HFFc6 (cell line): Measurements from ENCODE around the gene ERFE. TPM values are rescaled to one million over a fixed set of nuclear protein-coding genes. Genes with fewer than 3 reads are reported as not detected.

Experiments used
- DNase-seq: peaks from one replicate; pipeline ENCODE4 v3.0.0-alpha.2; 2018
- H3K27ac Mint-ChIP-seq: 2 replicates; pipeline ENCODE4 v1.8.0; 2020; ENCODE audit warnings: mild to moderate bottlenecking, mixed read lengths
- H3K27me3 Mint-ChIP-seq: 2 replicates; pipeline ENCODE4 v1.8.0; 2021; ENCODE audit warnings: mild to moderate bottlenecking, moderate library complexity, mixed read lengths; ENCODE audit not compliant: insufficient read depth
- H3K36me3 Mint-ChIP-seq: 2 replicates; pipeline ENCODE4 v1.8.0; 2021; ENCODE audit warnings: low read depth, mixed read lengths
- H3K4me1 Mint-ChIP-seq: 2 replicates; pipeline ENCODE4 v1.8.0; 2020; ENCODE audit warnings: low read depth, mixed read lengths
- H3K4me3 Mint-ChIP-seq: 2 replicates; pipeline ENCODE4 v1.8.0; 2020; ENCODE audit warnings: mild to moderate bottlenecking, moderate library complexity, mixed read lengths
- H3K9me3 Mint-ChIP-seq: 2 replicates; pipeline ENCODE4 v1.8.0; 2020; ENCODE audit warnings: mild to moderate bottlenecking, mixed read lengths
- CTCF ChIP-seq: fragments of 200-600 bp; sonication (generic); IDR thresholded peaks from 2 replicates; pipeline ENCODE4 v1.5.0; 2021; ENCODE audit warnings: antibody characterized with exemption, mild to moderate bottlenecking
- total RNA-seq, 6 experiments: library from RNA; stranded (reverse); fragmentation: NEBNext Ultra II Directional; extraction: Animal tissue kit (Norgen Biotek cat#: 25700); gene quantifications; 2 replicates in 1 of 6; 3 replicates in 5 of 6; pipeline ENCODE4 v1.2.3, GENCODE V29; 2021

The ERFE gene
- total RNA-seq, 6 experiments from 2014 or later, result 0.19 to 0.46 (median 0.41) TPM; not detected in 1

GRCh38 chr2:238151205-238151604 lies 7.6 kb upstream of the ERFE start:
- DNase-seq, result no peak
- H3K4me1 Mint-ChIP-seq, result peaks cover 10% of the 10 kb centered on the region
- H3K36me3 Mint-ChIP-seq, result no peaks in the 10 kb centered on the region
- no peaks in the 10 kb centered on the region for H3K27me3 Mint-ChIP-seq
- no peaks in the 10 kb centered on the region; the same call in 1 of the 2 replicates for H3K9me3 Mint-ChIP-seq
- no peak overlapping the region for H3K4me3 Mint-ChIP-seq
- H3K27ac Mint-ChIP-seq, result no peak overlapping the region
- TF ChIP-seq CTCF, result no peak

DNA sequence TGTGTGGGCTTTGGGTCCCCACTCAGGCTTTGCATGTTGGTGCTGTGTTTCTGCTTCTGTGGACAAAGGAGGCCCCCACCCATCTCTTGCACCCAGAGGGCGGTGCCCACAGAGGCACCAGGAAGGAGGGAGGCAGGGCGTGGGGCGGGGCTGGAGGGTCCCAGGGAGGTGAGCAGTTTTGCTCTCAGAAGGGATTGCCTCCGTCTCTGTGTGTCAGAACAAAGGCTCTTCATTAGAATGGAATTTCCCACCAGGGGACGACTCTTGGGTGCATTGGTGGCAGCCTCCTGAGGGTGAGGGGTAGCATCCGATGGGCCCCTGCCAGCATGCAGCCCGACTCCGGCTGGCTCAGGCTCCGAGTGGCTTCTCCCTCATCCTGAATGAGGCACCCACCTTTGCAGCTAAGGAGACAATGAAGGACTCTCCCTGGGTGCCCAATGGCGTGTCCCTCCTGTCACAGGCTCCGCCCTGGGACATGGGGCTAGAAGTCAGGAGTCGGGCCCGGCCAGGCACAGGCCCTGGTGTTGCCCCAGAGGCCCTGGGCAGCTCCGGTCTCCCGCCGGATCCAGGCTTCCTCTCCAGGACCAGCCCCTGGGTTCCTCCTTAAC lies 7.0 kb upstream of the ERFE start:
- no peak for TF ChIP-seq CTCF
- Mint-ChIP-seq H3K4me3 (no peak overlapping the region), H3K27me3 (no peaks in the 10 kb centered on the region), H3K9me3 (no peaks in the 10 kb centered on the region; the same call in 1 of the 2 replicates), H3K27ac (no peak overlapping the region), H3K36me3 (no peaks in the 10 kb centered on the region), H3K4me1 (peaks cover 10% of the 10 kb centered on the region)
- DNase-seq, result no peak

DNA sequence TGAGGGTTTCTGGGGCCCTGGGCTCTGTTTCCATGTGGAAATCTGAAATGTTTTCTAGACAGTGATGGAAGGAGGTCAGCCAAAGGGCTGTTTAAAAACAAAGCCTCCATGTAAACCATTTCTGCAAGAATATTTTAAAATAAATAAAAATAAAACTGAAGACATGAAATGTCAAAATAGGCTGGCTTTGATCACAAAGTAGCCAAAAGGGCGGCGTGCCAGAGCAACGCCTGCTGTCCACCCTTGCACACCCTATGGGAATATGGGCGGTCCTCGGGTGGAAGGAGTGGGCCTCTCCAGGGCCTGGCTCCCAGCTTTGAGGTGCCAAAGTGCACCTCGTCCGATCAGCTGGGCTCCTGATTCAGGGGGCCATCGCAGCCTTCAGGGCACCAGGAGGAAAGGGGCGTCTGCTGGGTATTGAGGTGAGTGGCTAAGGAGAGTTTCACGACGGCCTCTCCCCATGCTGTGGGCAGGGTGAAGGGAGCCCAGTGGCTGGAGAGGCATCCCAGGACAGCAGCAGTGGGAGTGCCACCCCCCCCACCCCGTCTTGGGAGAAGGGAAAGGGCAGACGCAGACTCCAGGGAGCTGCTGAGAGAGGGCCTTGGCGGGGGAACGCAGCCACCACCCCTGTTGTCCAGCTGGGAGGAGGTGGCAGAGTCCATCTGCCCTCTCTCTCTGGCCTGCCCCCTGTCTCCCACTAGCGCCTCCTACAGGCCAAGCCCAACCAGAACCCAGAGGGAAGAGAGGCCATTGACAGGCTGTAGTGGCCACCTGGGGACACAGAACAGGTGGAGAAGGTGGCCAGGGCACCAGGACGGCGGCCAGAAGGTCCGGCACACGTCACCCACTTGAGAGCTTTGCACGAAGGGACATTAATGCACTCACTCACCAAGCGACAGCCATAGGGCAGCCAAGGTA lies 5.7 kb upstream of the ERFE start:
- H3K4me1 Mint-ChIP-seq, result peaks cover 10% of the 10 kb centered on the region
- H3K27me3 Mint-ChIP-seq, result no peaks in the 10 kb centered on the region
- no peaks in the 10 kb centered on the region for H3K36me3 Mint-ChIP-seq
- H3K9me3 Mint-ChIP-seq, result no peaks in the 10 kb centered on the region; the same call in 1 of the 2 replicates
- H3K4me3 Mint-ChIP-seq, result no peak overlapping the region
- no peak for DNase-seq
- no peak overlapping the region for H3K27ac Mint-ChIP-seq
- peak; percentile 52 for TF ChIP-seq CTCF

GRCh38 chr2:238154570-238154969 lies 4.2 kb upstream of the ERFE start:
- Mint-ChIP-seq H3K27ac (no peak overlapping the region), H3K9me3 (no peaks in the 10 kb centered on the region; the same call in 1 of the 2 replicates), H3K27me3 (no peaks in the 10 kb centered on the region), H3K4me3 (no peak overlapping the region), H3K4me1 (peaks cover 10% of the 10 kb centered on the region), H3K36me3 (no peaks in the 10 kb centered on the region)
- no peak for TF ChIP-seq CTCF
- no peak for DNase-seq

- Mint-ChIP-seq H3K4me1 (peaks cover 10% of the 10 kb centered on the region), H3K4me3 (no peak overlapping the region), H3K27ac (peak overlapping the region; percentile 82), H3K36me3 (no peaks in the 10 kb centered on the region), H3K9me3 (no peaks in the 10 kb centered on the region; the same call in 1 of the 2 replicates), H3K27me3 (no peaks in the 10 kb centered on the region)
- no peak for DNase-seq
- TF ChIP-seq CTCF, result no peak
These were observed 3.6 kb upstream of the ERFE start for GRCh38 chr2:238155051-238155760.
